Uterus (tissue), 2 donors: ENCODE results near the gene TMEM239.

Source experiments
- POLR2A ChIP-seq, 2 donors: fragments of 450-650 bp; IDR thresholded peaks; one replicate each; pipeline ENCODE4 v1.6.1; 2016; ENCODE audit warnings: antibody characterized with exemption in 2 of 2, mild to moderate bottlenecking in 1 of 2, moderate library complexity in 1 of 2
- TF ChIP-seq, protein P1 (sequence below), 4 experiments: fragments of 200-600 bp in 2 of 4; fragments of 450-650 bp in 2 of 4; sonication (generic) in 2 of 4; IDR thresholded peaks; one replicate each; pipeline ENCODE4 v1.5.1; 2016 to 2019; ENCODE audit warnings: antibody characterized with exemption in 4 of 4, mild to moderate bottlenecking in 2 of 4, moderate library complexity in 1 of 4

GRCh38 chr20:2838170-2838797 lies 22.1 kb downstream of the TMEM239 start:
- TF ChIP-seq, protein P1, sequence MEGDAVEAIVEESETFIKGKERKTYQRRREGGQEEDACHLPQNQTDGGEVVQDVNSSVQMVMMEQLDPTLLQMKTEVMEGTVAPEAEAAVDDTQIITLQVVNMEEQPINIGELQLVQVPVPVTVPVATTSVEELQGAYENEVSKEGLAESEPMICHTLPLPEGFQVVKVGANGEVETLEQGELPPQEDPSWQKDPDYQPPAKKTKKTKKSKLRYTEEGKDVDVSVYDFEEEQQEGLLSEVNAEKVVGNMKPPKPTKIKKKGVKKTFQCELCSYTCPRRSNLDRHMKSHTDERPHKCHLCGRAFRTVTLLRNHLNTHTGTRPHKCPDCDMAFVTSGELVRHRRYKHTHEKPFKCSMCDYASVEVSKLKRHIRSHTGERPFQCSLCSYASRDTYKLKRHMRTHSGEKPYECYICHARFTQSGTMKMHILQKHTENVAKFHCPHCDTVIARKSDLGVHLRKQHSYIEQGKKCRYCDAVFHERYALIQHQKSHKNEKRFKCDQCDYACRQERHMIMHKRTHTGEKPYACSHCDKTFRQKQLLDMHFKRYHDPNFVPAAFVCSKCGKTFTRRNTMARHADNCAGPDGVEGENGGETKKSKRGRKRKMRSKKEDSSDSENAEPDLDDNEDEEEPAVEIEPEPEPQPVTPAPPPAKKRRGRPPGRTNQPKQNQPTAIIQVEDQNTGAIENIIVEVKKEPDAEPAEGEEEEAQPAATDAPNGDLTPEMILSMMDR (IDR thresholded peaks at IDR 0.05): no peak
- no peak for TF ChIP-seq POLR2A (IDR thresholded peaks at IDR 0.05)
